GM19351 (cell line): ENCODE data around the gene KLHL9.
"Not testable (repeated sequence)": the region's sequence is repeated elsewhere in the genome, so short reads cannot be mapped to it uniquely, and the experiment has no call there.

Experiments
- ATAC-seq: cut with Tn5 transposase; IDR thresholded peaks from one replicate; pipeline ENCODE4 v1.9.1; 2021; ENCODE audit warnings: mild to moderate bottlenecking, moderate library complexity; ENCODE audit not compliant: unreplicated experiment

Gene KLHL9, protein sequence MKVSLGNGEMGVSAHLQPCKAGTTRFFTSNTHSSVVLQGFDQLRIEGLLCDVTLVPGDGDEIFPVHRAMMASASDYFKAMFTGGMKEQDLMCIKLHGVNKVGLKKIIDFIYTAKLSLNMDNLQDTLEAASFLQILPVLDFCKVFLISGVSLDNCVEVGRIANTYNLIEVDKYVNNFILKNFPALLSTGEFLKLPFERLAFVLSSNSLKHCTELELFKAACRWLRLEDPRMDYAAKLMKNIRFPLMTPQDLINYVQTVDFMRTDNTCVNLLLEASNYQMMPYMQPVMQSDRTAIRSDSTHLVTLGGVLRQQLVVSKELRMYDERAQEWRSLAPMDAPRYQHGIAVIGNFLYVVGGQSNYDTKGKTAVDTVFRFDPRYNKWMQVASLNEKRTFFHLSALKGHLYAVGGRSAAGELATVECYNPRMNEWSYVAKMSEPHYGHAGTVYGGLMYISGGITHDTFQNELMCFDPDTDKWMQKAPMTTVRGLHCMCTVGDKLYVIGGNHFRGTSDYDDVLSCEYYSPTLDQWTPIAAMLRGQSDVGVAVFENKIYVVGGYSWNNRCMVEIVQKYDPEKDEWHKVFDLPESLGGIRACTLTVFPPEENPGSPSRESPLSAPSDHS

GRCh38 chr9:21334701-21335632, at the start of gene KLHL9:
Gene KLHL9, minus strand, starts transcription at chr9:21335404. Its CDS starts 545 bp downstream, at chr9:21334859.
- ATAC-seq: peak; percentile 83

DNA sequence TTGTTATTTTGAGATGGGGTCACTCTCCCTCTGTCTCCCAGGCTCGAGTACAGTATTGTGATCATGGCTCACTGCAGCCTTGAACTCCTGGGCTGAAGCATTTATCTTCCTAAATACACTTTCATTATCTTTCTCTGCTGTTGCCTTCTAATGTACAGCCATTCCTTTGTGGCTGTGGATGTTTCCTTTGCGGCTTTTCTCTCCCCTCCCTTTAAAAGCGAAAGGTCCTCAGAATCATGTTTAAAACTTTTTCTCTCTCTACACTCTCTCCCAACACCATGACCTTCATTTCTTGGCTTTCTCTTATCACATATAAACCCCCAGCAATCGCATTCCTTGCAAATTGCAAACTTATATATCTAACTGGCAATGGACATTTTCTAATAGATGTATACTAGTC, 48.4 kb upstream of the KLHL9 start:
- ATAC-seq: no peak

DNA sequence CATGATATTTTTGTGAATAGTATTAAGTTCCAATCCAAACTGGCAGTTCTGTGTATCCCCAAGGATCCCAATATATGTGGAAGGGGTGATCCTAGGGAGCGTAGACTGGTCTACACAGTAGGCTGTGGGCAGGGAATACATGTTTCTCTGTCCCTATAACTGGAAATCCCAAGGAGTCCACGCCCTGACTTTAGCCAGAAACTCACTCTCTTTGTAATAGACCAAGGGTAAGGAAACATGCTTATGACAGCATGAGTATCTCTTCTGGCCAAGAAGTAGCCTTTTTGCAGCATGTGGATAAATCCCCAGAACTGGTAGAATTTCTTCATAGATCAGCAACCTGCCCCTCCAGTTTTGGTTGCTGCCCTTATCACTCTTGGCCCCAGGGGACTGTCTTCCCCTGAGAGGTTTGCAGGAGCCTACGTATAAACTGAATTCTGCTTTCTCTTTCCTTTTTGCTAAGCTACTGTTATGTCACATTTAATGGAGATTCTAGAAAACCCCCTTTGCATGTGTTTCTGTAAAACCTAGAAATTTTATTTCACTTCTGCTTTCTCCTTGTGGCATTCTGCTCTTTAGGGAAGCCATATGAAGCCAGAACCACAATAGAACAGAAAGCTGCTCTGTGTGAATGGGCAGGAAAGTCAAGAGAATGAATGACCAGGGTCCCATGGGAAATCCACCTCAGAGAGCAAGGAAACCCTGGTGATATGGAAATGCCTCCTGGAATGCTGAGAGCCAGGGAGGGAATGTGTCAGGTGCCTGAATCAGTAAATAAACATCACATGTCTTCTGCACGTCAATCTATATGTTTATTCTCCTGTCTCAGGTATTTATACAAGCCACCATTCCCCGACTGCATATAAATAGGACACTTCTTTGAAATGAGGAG, 46.5 kb upstream of the KLHL9 start:
- peak; percentile 97 for ATAC-seq

- ATAC-seq: not testable (repeated sequence)
These were observed 36.3 kb upstream of the KLHL9 start for GRCh38 chr9:21371467-21371866.

DNA sequence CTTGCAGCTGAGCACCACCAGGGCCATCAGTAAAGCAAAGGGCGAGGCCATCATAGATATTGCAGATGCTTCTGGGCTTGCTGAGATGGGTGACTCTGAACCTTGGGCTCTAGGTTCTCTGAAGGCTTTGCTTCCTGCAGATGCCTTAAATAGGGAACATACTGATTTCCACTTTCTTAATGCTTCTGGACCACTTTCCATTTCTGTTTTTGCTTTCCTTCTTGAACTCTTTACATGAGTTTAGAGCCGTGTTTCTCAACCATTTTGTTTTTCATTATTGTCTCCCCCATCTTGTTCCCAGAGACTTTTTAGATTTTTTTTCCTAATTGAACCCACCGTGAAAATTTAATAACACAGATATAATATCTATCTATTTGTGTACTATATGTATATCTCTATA, 32.8 kb upstream of the KLHL9 start, which contains the start of gene IFNA13:
TSS of gene IFNA13 (minus strand) at position 101 of the 400 bp plus-strand sequence. CDS start at position 54, 47 bp downstream.
- no peak for ATAC-seq

DNA sequence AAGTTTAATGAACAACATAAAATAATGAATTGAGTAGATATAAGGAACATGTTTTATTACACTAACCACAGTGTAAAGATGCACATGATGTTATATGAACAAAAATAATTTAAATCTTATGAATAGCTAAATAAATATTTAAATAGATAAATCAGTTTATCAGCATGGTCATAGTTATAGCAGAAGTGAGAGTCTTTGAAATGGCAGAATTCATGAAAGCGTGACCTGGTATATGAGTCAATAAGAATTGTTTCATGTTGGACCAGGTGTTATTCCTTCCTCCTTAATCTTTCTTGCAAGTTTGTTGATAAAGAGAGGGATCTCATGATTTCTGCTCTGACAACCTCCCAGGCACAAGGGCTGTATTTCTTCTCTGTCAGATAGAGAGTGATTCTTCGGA, 32.0 kb upstream of the KLHL9 start:
- peak; percentile 88 for ATAC-seq

DNA sequence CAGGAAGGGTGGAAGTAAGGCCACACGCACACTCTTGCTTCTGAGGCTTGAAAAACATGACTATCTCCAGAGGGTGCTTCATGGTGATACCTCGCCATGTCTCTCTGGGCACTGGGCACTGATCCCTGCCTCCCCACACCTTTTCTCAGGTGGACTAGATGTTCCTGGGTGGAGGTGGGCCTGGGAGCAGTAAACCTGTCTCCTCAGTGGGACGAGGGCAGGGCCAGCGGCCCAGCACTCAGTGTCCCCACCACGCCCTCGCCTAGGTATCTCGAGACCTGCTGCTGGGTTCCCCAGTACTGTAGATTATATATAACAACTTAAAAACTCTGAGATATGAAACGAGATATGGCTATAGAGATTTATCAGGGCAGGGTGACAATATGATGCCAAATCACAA, 27.1 kb upstream of the KLHL9 start:
- no peak for ATAC-seq

DNA sequence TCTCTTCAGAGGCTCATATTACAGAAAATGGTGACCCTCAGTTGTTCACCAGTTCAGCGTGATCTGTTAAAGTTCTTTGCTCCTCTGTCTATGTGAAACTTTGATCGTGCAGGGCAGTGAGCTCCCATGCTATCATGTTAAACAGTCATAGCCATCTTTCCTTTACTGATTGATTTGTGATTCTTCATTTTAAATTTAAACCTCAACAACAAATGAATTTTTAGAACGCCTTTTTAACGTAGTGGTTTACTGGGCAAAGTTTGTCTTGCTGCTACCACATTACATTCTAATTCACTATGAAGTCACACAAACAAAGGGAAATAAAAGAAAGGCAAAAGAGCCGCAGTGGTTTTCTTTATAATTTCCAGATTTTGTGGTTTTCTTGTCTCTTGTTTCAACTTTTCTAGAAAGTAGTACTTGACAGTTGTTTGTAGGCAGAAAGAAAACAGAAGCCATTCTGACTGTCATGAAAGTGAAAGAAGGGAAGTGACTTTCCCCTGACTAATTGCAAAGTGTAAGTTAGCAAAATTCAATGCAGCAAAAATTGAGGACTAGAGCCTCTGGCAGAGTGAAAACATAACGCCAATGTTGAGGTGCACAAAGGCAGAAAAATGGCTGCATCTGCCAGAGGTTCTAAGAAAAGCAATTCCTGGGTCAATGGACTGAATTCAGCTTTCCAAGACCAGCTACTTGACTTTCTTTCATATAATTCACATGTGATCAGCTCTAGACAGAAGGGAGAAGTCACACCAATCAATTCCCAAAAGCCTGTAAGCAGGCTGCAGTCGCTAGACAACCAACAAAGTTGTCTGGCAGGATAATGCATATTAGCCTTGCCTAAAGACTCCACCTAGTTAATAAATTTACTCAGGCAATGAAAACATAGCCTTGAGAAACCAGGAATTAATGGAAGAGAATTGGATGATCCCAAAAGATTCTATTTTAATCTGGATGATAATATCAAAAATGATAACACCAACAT, 22.6 kb upstream of the KLHL9 start:
- peak; percentile 95 for ATAC-seq

GRCh38 chr9:21350787-21351186, 15.6 kb upstream of the KLHL9 start, which contains the start of gene IFNA6:
Gene IFNA6, minus strand, starts transcription at chr9:21350887. Its CDS starts 0 bp downstream, at chr9:21350887.
- no peak for ATAC-seq

GRCh38 chr9:21348430-21348970, 13.3 kb upstream of the KLHL9 start:
- no peak for ATAC-seq

DNA sequence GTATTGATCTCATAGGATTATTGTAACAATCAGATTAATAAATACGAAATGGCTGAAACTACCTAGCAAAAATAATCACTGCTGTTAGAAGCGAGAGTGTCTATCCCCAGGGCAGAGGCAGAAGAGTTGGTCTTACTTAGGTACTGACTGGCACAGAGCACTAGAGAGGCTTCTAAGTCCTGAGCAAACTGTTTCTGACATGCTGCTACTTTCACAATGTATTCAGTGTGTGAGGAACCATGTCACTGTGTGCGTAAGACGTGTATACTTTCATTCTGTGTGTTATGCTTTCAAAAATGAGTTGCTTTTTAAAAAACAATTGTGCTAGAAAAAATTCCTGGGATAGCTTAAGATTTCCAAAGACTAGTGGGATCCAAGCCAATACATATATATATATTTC, 5.5 kb upstream of the KLHL9 start:
- no peak for ATAC-seq

DNA sequence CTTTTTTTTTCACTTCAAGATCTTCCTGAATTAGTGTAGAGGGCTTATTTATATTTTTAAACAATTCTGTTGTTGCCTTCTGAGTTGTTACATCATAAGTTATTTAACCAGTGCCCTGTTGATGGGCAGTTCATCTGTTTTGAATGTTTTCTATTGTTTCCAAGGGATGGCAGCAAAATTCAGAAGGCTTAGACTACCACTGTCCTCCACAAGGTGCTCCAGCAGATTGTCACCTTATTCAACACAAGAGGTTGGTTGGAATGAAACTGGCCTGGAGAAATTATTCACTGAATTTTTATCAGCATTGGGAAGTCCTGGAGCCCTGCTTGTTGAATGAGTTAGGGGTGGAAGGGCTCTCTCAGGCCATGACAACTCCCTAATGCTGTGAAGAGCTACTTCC, 1.3 kb upstream of the KLHL9 start:
- ATAC-seq: no peak

- ATAC-seq: no peak
These were observed 2.0 kb downstream of the KLHL9 start for GRCh38 chr9:21333226-21333625.

GRCh38 chr9:21331676-21332402, 3.4 kb downstream of the KLHL9 start:
- ATAC-seq: no peak

DNA sequence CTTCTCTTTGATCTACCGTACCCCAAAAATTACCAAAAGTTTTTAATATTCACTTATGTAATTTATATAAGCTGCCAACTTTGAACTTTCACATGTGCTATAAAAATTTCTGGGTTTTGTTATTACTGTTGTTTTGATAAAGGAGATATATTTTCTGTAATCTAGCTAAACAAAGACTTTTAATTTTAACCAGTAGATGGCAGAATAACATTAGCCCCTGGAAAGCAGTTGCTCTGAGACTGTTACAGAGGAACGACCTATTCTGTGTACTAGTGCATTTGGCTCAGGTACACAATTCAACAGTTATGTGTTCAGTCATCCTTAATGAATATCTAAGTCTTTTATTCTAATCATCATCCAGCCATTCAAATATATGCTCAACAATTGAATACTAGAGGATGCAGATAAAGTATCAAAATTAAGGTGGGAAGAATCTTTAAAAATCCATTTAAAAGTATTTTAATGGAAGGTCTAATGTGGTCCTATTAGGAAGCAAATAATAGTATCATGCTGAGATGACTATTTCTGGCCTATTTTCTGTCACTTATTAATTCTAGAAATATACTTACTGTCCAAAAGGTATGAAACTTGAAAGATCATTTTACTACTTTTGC, 8.6 kb downstream of the KLHL9 start:
- ATAC-seq: peak; percentile 91

GRCh38 chr9:21324047-21324446, 11.2 kb downstream of the KLHL9 start:
- no peak for ATAC-seq

GRCh38 chr9:21322911-21323461, 12.2 kb downstream of the KLHL9 start:
- ATAC-seq: no peak
